Activated gamma-delta T cell (primary cell): Measurements from ENCODE around the gene ADO.
A peak's percentile ranks its signal among the peaks of the same experiment; 100 is the strongest.
"Not testable (repeated sequence)": the region's sequence is repeated elsewhere in the genome, so short reads cannot be mapped to it uniquely, and the experiment has no call there.

Experiments
- DNase-seq: peaks from one replicate; lab custom pipeline; 2025; lab: John Stamatoyannopoulos, UW
- total RNA-seq, 2 donors: gene quantifications; one replicate each; lab custom pipeline; 2026; lab: John Stamatoyannopoulos, UW

Gene ADO
- total RNA-seq = 43.7 to 49.7 reads per million in 2 donors

DNA sequence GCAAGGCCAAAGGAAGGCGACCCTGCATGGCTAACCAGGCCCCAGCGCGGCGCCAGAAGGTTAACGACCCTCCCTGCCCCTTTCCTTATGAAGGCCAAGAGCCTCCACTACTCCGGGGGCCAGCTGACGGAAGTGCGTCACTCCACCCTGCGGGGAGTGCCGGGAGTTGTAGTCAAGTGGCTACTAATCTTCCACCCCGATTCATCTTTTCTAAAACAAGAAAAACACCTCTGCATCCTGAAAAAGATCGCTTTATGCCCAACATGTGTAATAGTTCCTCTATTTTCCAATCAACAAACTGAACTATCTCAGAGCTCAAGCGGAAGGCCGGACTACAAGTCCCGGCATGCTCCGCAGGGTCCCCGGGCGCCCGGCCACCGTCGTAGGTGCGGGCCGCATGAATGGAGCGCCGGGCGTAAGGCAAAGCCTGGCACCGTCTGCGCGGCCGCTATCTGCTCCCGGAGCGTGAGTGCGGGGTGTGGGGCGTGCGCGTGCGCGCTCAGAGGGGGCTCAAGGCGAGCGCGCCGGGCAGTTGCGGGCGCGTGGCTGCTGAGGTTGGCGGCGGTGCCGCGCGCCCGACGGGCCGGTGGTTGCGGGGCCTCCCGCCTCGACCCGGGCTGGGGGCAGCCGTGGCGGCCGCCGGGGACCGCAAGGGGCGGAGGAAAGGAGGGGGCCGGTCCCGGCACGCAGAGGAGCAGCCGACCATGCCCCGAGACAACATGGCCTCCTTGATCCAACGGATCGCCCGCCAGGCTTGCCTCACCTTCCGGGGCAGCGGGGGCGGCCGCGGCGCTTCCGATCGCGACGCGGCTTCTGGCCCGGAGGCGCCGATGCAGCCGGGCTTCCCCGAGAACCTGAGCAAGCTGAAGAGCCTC, at the start of gene ADO:
TSS of gene ADO (plus strand) at position 365 of the 875 bp plus-strand sequence. CDS start at position 705, 340 bp downstream.
- peak; percentile 69 for DNase-seq

DNA sequence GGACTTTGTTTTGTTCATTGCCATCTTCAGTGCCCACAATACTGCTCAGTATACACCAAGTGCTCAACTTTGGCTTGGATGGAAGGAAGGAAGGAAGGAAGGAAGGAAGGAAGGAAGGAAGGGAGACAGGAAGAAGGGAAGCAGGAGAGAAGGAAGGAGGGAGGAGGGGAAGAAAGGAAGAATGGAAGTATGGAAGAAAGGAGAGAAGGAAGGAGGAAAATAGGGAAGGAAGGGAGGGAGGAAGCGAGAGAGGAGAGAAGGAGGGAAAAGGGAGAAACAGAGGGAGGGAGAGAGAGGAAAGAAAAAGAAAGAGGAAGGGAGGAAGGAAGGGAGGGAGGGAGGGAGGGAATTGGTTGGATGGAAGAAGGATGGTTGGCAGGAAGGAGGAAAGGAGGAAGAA, 49.6 kb upstream of the ADO start:
- DNase-seq = no peak

DNA sequence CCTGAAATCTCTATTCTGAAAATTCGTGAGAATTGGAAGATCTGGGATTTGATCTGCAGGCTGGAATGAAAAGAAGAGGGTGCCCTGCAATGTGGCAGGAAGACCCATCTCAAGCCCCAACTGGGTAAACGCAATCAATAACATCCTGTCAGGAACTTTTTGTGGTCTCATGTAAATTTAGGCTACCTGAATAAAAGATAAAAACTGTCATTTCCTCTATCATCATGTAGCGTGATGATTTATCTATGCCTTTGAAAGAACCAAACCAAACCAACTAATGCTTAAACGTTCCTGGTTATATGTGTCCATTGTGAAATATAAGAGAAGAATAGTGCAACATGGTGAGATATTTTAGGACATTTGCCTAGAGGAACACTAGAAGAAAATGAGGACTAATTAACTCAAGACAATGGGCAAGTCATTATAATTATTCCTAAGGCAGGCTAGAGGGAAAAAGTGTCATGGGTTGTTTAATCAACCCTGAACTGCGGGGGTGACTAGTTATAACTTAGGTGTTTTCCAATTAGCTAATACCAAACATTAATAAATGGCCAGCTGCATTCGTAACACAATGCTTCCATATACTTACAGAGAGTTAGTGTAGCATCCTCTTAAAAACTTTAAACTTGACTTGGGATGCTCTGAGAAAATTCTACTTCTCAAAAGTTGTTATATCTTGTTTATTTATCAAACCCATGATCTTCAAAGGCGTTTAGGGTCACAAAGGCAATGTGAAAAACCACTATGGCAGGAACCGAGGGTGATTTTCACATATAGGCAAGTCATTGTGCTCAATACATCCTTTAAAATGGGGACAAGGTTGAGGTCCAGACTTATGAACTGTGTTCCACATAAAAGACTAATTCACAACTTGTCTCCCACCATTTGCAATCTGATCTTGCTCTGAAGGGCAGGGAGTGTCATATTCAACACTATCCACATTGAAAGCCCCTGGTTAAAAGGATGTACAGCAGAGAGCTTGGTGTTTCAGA, 48.6 kb upstream of the ADO start:
- DNase-seq = no peak

DNA sequence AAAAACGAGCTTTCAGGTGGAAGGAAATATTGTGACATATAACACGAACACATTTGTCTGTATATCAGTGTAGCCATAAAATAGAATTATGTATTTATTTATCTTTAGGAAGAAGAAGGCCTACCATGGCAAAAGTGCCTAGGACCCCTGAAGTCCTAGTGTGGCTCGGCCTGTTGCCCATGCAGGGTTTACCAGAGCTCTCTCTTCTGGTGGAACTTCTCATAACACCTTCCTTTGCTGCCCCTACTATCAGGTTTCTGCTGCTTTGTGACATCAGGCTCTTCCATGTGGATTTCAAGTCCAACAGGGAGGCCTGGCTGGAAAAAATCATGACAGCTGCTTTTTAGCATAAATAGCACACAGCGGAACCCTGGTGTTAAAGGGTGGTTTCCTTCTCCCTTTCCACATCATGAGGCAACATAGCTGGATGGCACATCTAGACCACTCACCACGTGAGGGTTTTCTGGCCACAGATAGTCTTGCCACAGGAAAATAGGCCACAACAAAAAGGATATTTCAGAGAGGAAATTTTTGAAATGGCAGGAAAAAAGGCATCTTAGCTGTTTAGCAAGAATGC, 44.8 kb upstream of the ADO start:
- no peak for DNase-seq

DNA sequence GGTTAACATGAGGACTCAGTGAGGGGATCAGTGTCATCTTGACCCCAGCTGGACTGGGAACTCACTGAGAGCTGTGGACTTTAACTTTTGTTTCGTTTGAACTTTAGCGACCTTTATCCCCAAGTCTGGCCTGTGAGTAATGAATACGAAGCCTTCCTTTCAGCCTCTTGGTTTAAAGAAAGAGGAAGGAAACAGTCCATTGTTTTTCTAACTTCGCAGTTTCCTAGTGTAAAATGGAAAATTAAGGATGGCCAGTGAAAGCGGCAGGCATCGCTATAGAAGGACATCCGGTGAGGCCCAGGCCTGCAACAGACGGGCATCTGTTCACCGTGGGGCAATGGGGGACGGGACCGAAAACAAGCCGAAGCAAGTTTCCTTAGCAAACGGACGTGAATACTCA, 44.1 kb upstream of the ADO start:
- no peak for DNase-seq

DNA sequence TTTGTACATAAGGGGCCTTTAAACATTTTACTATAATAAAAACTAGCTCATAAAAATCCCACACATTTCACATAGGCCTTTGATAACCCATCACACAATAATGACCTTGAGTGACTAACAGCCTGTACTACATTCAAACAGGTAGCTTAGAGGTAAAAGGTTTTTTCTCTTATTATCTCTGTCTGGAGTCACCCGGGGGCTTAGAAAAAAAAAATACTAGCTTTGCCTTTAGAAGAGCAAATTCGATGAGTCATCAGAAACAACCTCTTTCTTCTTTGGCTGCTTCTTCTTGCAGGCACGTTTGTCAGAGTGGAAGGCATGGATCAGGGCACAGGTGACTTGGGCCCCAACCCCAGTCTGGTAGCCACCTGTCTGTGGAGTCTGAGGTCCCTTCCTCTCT, 43.4 kb upstream of the ADO start:
- DNase-seq = no peak

DNA sequence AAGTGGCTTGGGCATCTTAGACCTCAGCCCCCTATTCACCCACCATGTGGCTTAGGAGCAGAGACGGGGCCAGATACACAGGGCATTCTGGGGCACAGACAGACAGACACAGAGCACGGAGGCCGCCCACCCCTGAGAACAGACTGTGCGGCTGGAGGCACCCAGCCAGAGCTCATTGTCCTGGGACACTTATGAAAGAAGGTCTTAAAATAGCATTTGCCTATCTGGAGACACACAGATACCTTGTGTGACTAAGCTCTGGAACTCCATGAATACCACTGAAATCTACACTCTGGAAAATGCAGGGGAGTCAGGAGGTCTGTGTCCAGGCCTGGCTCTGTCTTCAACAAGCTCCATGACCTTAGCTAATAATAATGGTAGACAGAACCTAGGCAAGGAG, 41.4 kb upstream of the ADO start:
- no peak for DNase-seq

DNA sequence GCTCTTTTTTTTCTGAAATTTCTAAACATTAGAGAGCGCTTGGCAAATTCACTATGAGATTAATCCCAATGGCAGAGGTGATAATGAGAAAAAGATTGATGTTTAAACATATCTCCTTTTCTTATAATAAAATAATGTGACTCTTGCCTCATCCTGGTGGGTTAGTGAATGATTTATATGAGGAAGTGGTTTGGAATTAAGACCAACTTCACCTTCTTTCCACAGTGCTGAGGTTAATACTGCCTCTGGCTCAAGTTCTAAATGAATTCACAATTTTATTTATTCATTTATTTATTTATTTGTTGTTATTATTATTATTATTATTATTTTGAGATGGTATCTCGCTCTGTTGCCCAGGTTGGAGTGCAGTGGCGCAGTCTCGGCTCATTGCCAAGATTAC, 40.5 kb upstream of the ADO start:
- no peak for DNase-seq

DNA sequence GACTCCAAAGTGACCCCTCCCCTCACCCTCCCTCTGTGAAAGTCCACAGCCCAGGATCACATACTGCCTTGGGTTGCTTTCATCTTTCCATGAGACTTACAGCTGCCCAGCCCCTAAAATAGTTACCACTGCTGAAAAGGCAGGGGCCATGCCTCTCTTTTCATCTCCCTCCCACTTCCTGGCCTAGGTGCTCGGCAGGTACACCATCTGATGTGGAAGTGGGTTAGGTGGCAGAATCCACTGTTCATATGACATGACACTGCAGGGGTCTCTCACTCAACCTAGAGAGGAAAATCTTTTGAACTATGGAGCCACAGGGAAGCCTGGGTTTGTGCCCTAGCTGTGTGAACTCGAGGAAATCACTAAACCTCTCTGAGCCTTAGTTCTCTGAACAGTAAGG, 38.8 kb upstream of the ADO start:
- DNase-seq = no peak

DNA sequence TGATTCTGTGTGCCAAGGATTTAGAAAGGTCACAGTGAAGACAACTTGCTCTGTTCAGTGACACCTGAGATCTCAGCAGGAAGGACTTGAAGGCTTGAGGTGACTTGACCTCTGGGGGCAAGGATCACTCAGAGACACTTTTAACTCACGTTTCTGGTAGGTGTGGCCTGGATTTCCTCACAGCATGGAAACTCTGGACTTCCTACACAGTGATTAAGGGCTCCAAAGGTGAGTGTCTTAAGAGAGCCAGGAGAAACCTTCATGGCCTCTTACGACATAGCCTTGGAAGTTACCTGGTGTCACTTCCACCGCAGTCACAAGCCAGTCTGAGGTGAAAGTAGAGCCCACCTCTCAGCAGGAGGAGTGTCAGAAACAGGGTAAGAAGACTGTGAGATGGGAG, 38.1 kb upstream of the ADO start:
- no peak for DNase-seq

DNA sequence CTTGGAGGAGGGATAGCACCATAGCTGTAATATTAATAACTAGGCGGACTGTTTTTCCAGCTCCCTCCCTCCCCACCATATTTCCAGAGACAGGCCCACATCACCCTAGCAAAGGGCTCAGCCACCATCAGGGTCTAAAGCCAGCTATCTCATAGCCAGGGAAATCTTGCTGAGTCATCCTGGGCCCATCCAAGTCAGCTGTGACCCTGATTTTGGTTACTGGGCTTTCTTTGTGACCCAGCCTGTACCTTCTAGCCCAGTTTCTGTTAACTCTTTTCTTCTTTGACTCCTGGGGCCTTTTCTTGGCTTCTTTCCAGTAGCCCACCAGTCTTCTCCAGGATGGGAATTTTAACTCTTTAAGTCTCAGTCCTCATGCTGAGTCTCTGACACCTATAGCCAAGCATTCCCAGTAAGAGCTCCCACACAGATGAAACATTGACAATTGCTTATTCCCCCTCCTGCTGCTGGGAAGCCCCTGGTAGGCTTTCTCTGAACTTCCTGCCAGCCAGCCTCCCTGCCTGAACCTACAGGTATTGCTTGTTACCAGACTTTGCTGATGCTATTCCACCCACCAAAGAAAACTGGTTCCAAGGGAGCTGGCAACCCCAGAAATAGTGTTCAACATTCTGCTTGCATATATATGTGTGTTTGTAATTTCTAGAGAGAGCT, 34.8 kb upstream of the ADO start:
- DNase-seq = no peak

DNA sequence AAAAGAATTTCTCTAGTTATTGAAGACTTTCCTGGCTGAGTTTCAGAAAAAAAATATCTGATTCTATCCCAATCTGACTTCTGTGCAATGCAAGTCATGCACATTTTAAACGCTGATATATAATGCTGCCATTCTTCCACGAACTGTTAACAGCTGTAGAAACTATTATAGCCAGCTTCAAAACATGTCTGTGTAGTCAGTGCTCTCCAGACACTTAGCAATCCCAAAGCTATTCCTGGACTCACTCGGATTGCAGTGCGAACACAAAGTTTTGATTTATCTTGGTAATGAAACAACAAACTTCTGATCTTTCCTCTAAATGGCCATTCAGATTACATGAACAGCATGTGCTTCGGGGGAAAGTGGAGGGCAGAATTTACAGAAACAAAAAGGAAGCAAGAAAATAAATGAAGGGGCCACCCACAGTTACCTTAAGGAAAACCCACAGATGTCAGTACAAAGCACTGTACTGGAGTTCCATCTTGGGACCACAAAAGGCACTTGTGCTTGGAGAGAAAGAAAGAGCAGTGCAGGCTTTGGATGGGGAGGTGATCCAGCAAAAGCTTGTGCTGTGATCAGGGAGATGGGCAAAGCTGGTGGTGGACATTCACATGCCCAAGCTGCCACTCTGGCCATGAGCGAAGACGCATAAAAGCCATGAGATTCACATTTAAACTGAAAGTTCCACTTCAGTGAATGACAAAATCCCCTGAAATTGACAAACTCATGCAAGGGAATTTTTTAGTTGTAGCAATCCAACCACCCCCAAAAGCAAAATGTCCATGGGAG, 32.1 kb upstream of the ADO start:
- DNase-seq = no peak

DNA sequence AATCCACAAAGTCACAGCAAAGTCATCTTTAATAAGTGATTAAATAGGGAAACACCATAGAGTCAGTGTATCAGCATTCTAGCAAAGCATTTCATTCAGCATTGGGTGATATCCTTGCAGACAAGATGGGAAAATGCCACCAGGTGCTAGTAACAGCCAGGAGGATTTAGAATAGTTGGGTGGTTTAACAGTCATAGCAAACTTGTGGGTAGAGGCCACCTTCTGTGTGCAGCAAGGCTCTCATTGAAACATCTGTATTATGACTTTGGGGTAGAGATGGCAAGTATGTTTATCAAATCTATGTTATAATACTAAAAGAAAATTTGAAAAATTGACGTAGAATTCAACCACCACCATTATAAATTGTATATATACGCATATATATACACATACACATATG, 26.4 kb upstream of the ADO start:
- DNase-seq = no peak

DNA sequence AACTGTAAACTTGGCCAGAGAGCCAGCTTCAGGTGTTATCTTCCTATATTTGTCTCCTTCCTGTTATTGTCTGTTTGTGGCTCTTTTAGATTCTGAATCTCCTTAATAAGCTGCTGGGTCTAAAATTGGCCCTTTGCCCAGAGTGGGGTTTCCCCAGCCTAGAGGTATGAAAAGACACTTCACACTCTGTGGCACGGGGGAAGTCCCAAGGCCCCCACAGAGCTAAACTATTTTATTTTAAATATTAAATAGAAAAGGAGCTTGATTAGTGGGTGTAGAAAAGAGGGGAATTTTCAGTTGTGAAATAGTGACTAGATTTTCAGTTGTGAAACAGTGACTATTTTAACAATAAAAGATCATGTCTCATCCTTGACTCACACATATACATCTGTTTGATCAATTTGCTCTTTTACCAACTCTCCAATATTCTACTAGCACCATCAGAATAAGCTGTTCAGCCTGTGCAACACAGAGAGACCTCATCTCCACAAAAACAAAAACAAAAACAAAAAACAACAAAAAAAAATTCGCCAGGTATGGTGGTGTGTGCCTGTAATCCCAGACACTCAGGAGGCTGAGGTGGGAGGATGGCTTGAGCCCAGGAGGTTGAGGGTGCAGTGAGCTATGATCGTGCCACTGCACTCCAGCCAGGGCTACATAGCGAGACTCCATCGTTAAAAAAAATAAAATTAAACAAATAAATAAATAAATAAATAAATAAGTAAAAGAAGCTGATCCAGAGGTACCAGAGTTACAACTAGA, 24.9 kb upstream of the ADO start:
- no peak for DNase-seq

DNA sequence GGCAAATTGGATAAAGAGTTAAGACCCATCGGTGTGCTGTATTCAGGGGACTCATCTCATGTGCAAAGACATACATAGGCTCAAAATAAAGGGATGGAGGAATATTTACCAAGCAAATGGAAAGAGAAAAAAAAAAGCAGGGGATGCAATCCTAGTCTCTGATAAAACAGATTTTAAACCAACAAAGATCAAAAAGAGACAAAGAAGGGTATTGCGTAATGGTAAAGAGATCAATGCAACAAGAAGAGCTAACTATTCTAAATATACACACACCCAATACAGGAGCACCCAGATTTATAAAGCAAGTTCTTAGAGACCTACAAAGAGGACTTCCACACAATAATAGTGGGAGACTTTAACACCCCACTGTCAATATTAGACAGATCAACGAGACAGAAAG, 20.0 kb upstream of the ADO start:
- DNase-seq = not testable (repeated sequence)

DNA sequence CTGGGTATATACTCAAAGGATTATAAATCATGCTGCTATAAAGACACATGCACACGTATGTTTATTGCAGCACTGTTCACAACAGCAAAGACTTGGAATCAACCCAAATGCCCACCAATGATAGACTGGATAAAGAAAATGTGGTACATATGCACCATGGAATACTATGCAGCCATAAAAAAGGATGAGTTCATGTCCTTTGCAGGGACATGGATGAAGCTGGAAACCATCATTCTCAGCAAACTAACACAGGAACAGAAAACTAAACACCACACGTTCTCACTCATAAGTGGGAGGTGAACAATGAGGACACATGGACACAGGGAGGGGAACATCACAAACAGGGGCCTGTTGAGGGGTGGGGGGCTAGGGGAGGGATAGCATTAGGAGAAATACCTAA, 16.2 kb upstream of the ADO start:
- DNase-seq = not testable (repeated sequence)

DNA sequence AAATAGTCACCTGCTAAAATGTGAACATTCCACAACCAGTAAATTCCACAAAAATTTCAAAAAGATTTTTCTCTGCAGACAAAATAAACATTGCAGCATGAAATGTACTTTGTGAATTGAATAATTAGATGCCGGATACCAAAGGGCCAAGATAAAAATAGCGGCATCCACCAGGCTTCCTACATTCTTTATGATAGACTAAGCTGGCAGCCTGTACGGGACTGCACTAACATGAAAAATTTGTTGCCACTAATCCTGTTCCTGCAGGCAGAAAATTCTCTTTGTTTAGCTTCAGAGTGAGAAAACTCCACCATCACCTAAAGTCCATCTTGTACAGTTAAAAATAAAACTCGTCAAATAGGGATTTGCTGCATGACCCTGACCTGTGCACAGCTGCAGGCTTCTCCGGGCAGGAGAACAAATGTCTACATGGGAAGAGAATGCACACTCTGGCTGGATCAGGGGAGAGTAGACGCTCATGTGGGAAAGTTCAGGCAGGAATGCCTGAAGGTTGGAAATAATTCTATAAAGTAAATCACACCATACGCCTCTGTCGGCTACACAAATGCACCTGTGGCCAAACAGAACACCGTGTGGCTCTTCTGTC, 15.6 kb upstream of the ADO start:
- no peak for DNase-seq

DNA sequence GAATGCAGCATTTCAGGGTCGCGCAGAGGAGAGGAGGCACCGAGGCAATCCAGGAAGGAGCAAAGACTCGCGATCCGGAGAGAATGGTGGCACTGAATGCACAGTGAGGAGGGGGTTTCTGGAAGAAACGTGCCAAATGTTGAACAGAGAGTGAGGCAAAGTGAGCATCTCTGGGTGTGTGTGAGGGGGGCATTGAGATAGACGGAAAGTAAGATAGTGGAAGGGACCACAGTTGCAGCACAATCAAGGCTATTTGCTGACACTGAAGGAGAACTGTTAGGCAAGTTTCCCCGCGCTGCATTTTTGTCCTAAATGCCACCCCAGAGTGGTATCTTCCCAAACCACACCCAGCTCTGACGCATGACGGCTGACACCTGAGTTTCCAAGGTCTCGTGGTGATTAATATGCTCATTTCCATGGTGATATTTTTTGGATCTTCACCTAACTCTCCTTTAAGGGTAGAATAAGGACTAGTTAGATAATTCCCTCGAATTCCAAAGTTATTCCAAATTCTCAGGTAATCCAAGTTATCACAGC, 14.4 kb upstream of the ADO start:
- DNase-seq = no peak

DNA sequence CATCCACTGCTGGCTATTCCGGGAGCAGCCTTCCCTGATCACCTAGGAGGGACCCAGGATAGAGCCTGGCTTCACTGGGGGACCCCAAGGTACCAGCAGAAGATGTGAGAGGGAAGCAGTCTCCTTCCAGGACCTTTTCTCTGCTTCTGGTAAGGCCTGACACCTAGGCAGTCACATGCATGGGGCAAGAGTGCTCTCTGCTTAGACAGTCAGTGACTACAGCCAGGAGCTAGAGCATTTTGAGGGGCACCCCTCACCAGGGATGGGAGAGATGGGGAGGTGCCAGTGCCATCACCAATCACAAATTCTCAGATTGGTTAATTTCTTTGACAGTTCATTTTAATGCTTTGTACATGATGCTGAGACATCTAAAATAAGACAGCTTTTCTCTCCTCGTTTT, 13.9 kb upstream of the ADO start:
- DNase-seq = no peak

DNA sequence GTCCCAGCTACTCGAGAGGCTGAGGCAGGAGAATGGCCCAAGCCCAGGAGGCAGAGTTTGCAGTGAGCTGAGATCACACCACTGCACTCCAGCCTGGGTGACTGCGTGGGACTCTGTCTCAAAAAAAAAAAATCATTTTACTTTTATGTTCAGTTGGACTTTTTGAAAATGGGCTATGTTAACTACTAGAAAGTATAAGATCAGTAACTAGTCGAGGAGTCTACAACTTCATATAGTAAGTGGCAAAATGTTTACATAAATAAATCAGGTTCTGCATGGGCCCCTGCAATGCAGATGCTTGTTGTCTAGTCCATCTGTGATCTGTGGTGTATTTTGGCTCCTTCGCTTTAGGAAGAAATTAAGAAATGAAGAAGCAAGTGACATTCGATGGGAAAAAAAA, 12.3 kb upstream of the ADO start:
- DNase-seq = no peak
